ENCODE measurements around the gene ZIK1.

The ZIK1 gene

GRCh38 chr19:57583521-57584416 is at the start of gene ZIK1:
ZIK1 (plus strand) TSS chr19:57584145; CDS start chr19:57584357, 212 bp downstream.
- peak within 1 kb of the TSS; percentile 76 for H3K27ac Mint-ChIP-seq
- H3K9me3 Mint-ChIP-seq, result peaks cover 26% of the 10 kb centered on the region
- peaks cover 6% of the 10 kb centered on the region for H3K36me3 Mint-ChIP-seq
- peak; percentile 36 to 75 for DNase-seq (ENCODE audit: low spot score in 2 of 2)
- H3K4me3 Mint-ChIP-seq, result peak within 1 kb of the TSS; percentile 82
- H3K4me1 Mint-ChIP-seq, result peaks cover 13% of the 10 kb centered on the region
- ATAC-seq, result peak; percentile 88

- Mint-ChIP-seq H3K27ac (no peak overlapping the region), H3K36me3 (peaks cover 74% of the 10 kb centered on the region), H3K4me3 (no peak overlapping the region), H3K4me1 (peaks cover 9% of the 10 kb centered on the region), H3K9me3 (peaks cover 55% of the 10 kb centered on the region)
- no peak for ATAC-seq
- no peak for DNase-seq (ENCODE audit: low spot score in 2 of 2)
Observed at GRCh38 chr19:57537953-57538547, 45.9 kb upstream of the ZIK1 start.

GRCh38 chr19:57546513-57546912 is 37.4 kb upstream of the ZIK1 start:
- Mint-ChIP-seq H3K4me1 (no peaks in the 10 kb centered on the region), H3K9me3 (peaks cover 44% of the 10 kb centered on the region)

GRCh38 chr19:57552432-57552831 is 31.5 kb upstream of the ZIK1 start:
- peaks cover 35% of the 10 kb centered on the region for H3K9me3 Mint-ChIP-seq
- DNase-seq (ENCODE audit: low spot score in 2 of 2) (no peak), ATAC-seq (no peak)
- H3K4me1 Mint-ChIP-seq, result no peaks in the 10 kb centered on the region
- H3K27ac Mint-ChIP-seq, result no peak overlapping the region
- H3K36me3 Mint-ChIP-seq, result peaks cover 92% of the 10 kb centered on the region
- H3K4me3 Mint-ChIP-seq, result no peak overlapping the region

More at GRCh38 chr19:57546513-57546912, 37.4 kb upstream of the ZIK1 start:
- Mint-ChIP-seq H3K36me3 (peaks cover 77% of the 10 kb centered on the region), H3K27ac (no peak overlapping the region), H3K4me3 (no peak overlapping the region)
- no peak for ATAC-seq
- DNase-seq (ENCODE audit: low spot score in 2 of 2), result no peak

GRCh38 chr19:57557659-57558058 is 26.3 kb upstream of the ZIK1 start:
- Mint-ChIP-seq H3K4me3 (peak overlapping the region; percentile 98), H3K27ac (no peak overlapping the region), H3K9me3 (peaks cover 15% of the 10 kb centered on the region), H3K4me1 (peaks cover 29% of the 10 kb centered on the region), H3K36me3 (peaks cover 41% of the 10 kb centered on the region)
- no peak for ATAC-seq
- DNase-seq (ENCODE audit: low spot score in 2 of 2), result no peak

GRCh38 chr19:57558525-57558924 is 25.4 kb upstream of the ZIK1 start:
- H3K36me3 Mint-ChIP-seq, result peaks cover 33% of the 10 kb centered on the region
- H3K4me3 Mint-ChIP-seq, result peak overlapping the region; percentile 98
- peaks cover 29% of the 10 kb centered on the region for H3K4me1 Mint-ChIP-seq
- DNase-seq (ENCODE audit: low spot score in 2 of 2), result no peak
- no peak for ATAC-seq
- peak overlapping the region; percentile 95 for H3K27ac Mint-ChIP-seq
- peaks cover 15% of the 10 kb centered on the region for H3K9me3 Mint-ChIP-seq

- Mint-ChIP-seq H3K4me1 (peaks cover 29% of the 10 kb centered on the region), H3K4me3 (peak overlapping the region; percentile 98), H3K36me3 (peaks cover 29% of the 10 kb centered on the region), H3K9me3 (peaks cover 18% of the 10 kb centered on the region), H3K27ac (peak overlapping the region; percentile 95)
- DNase-seq (ENCODE audit: low spot score in 2 of 2), result no peak
- peak; percentile 58 for ATAC-seq
Observed at GRCh38 chr19:57559008-57559403, 24.9 kb upstream of the ZIK1 start.

GRCh38 chr19:57559404-57560025 is 24.4 kb upstream of the ZIK1 start, which contains the start of gene ZNF550:
ZNF550 (minus strand) TSS chr19:57559863; CDS start chr19:57559682, 181 bp downstream.
- peak within 1 kb of the TSS; percentile 98 for H3K4me3 Mint-ChIP-seq
- H3K27ac Mint-ChIP-seq, result peak within 1 kb of the TSS; percentile 95
- ATAC-seq (peak; percentile 99), DNase-seq (ENCODE audit: low spot score in 2 of 2) (peak; percentile 61 to 89)
- H3K4me1 Mint-ChIP-seq, result peaks cover 29% of the 10 kb centered on the region
- H3K36me3 Mint-ChIP-seq, result peaks cover 23% of the 10 kb centered on the region
- peaks cover 18% of the 10 kb centered on the region for H3K9me3 Mint-ChIP-seq

GRCh38 chr19:57560049-57560491 is 23.9 kb upstream of the ZIK1 start:
- Mint-ChIP-seq H3K9me3 (peaks cover 13% of the 10 kb centered on the region), H3K4me1 (peaks cover 29% of the 10 kb centered on the region), H3K27ac (peak overlapping the region; percentile 95), H3K4me3 (peak overlapping the region; percentile 98), H3K36me3 (peaks cover 18% of the 10 kb centered on the region)
- DNase-seq (ENCODE audit: low spot score in 2 of 2) (no peak), ATAC-seq (no peak)

- Mint-ChIP-seq H3K9me3 (peaks cover 18% of the 10 kb centered on the region), H3K27ac (no peak overlapping the region), H3K4me3 (no peak overlapping the region), H3K4me1 (peaks cover 21% of the 10 kb centered on the region), H3K36me3 (no peaks in the 10 kb centered on the region)
- ATAC-seq, result no peak
- DNase-seq (ENCODE audit: low spot score in 2 of 2), result no peak
Observed at GRCh38 chr19:57563547-57563946, 20.4 kb upstream of the ZIK1 start.

GRCh38 chr19:57566396-57567265 is 17.3 kb upstream of the ZIK1 start:
- Mint-ChIP-seq H3K4me3 (no peak overlapping the region), H3K4me1 (no peaks in the 10 kb centered on the region), H3K36me3 (no peaks in the 10 kb centered on the region), H3K9me3 (peaks cover 29% of the 10 kb centered on the region), H3K27ac (no peak overlapping the region)
- DNase-seq (ENCODE audit: low spot score in 2 of 2) (no peak), ATAC-seq (no peak)

GRCh38 chr19:57570707-57571106 is 13.2 kb upstream of the ZIK1 start:
- no peak for DNase-seq (ENCODE audit: low spot score in 2 of 2)
- H3K4me1 Mint-ChIP-seq, result no peaks in the 10 kb centered on the region
- no peak overlapping the region for H3K27ac Mint-ChIP-seq
- H3K9me3 Mint-ChIP-seq, result peaks cover 29% of the 10 kb centered on the region
- ATAC-seq, result no peak
- H3K4me3 Mint-ChIP-seq, result no peak overlapping the region
- peaks cover 25% of the 10 kb centered on the region for H3K36me3 Mint-ChIP-seq

GRCh38 chr19:57572415-57572947 is 11.5 kb upstream of the ZIK1 start:
- DNase-seq (ENCODE audit: low spot score in 2 of 2), result no peak
- Mint-ChIP-seq H3K4me3 (no peak overlapping the region), H3K36me3 (peaks cover 39% of the 10 kb centered on the region), H3K9me3 (peaks cover 35% of the 10 kb centered on the region), H3K4me1 (peaks cover 13% of the 10 kb centered on the region), H3K27ac (no peak overlapping the region)
- no peak for ATAC-seq

- DNase-seq (ENCODE audit: low spot score in 2 of 2), result no peak
- ATAC-seq, result no peak
- Mint-ChIP-seq H3K9me3 (peaks cover 25% of the 10 kb centered on the region), H3K4me1 (peaks cover 27% of the 10 kb centered on the region), H3K4me3 (no peak overlapping the region), H3K36me3 (peaks cover 39% of the 10 kb centered on the region), H3K27ac (no peak overlapping the region)
Observed at GRCh38 chr19:57576661-57577060, 7.3 kb upstream of the ZIK1 start.
